ENCODE data around the gene CXorf58.

GRCh38 chrX:23952391-23952790, 44.6 kb downstream of the CXorf58 start:
- no peak for TF ChIP-seq CTCF (conservative IDR thresholded peaks at IDR 0.05; ENCODE audit: low read depth in 2 of 2)
- TF ChIP-seq POLR2AphosphoS5 (IDR thresholded peaks at IDR 0.05; ENCODE audit: low read depth), result no peak
- no peak for TF ChIP-seq EZH2phosphoT487 (IDR thresholded peaks at IDR 0.05; ENCODE audit: unreplicated experiment)
- no peak for TF ChIP-seq EZH2 (IDR thresholded peaks at IDR 0.05; ENCODE audit: low read depth, unreplicated experiment)
- no peak for TF ChIP-seq REST (IDR thresholded peaks at IDR 0.05; ENCODE audit: unreplicated experiment)
- TF ChIP-seq JUNB (IDR thresholded peaks at IDR 0.05; ENCODE audit: unreplicated experiment), result no peak
- no peak for TF ChIP-seq CREB1 (CRISPR knock-in tag; IDR thresholded peaks at IDR 0.05; ENCODE audit: low read depth)
- no peak for TF ChIP-seq ZNF114 (CRISPR knock-in tag; IDR thresholded peaks at IDR 0.05)
- TF ChIP-seq STAT1 (IDR thresholded peaks at IDR 0.05; ENCODE audit: unreplicated experiment), result no peak
- TF ChIP-seq ETS1 (IDR thresholded peaks at IDR 0.05), result no peak
- TF ChIP-seq ZNF331 (CRISPR knock-in tag; IDR thresholded peaks at IDR 0.05; ENCODE audit: low read depth), result no peak
